ENCODE results near the gene RAB4B.
"Not testable (repeated sequence)": the region's sequence is repeated elsewhere in the genome, so short reads cannot be mapped to it uniquely, and the experiment has no call there.

The RAB4B gene

GRCh38 chr19:40778706-40779284, 748 bp downstream of the RAB4B start:
- no peak for DNase-seq

- DNase-seq: no peak
These were observed 2.5 kb downstream of the RAB4B start for GRCh38 chr19:40780582-40780981.

GRCh38 chr19:40781140-40781539, 3.1 kb downstream of the RAB4B start:
- no peak for DNase-seq

- no peak for DNase-seq
These were observed 5.7 kb downstream of the RAB4B start for GRCh38 chr19:40783711-40784110.

GRCh38 chr19:40784146-40784545, 6.1 kb downstream of the RAB4B start:
- not testable (repeated sequence) for DNase-seq

- DNase-seq: no peak
These were observed 7.5 kb downstream of the RAB4B start for GRCh38 chr19:40785526-40785925.

GRCh38 chr19:40786060-40787037, 8.3 kb downstream of the RAB4B start:
- no peak for DNase-seq

- no peak for DNase-seq
These were observed 13.3 kb downstream of the RAB4B start for GRCh38 chr19:40791349-40791748.

GRCh38 chr19:40791996-40792395, 13.9 kb downstream of the RAB4B start:
- no peak for DNase-seq

- no peak for DNase-seq
These were observed 19.3 kb downstream of the RAB4B start for GRCh38 chr19:40797166-40797962.

- no peak for DNase-seq
These were observed 20.1 kb downstream of the RAB4B start for GRCh38 chr19:40797963-40798682.

- peak; percentile 90 for DNase-seq
These were observed 20.9 kb downstream of the RAB4B start, which contains the start of gene EGLN2 for GRCh38 chr19:40798683-40799557. EGLN2 (plus strand) TSS chr19:40799191; CDS start chr19:40800573, 1,382 bp downstream.

- DNase-seq: peak; percentile 62
These were observed 21.7 kb downstream of the RAB4B start for GRCh38 chr19:40799558-40800338.

- DNase-seq: no peak
These were observed 22.4 kb downstream of the RAB4B start for GRCh38 chr19:40800339-40800996.

GRCh38 chr19:40800997-40801377, 22.9 kb downstream of the RAB4B start:
- DNase-seq: no peak

GRCh38 chr19:40801426-40802299, 23.6 kb downstream of the RAB4B start:
- DNase-seq: no peak

- no peak for DNase-seq
These were observed 24.5 kb downstream of the RAB4B start for GRCh38 chr19:40802300-40803169.
